Hematopoietic multipotent progenitor cell treated with erythropoietin and hydrocortisone succinate and interleukin-3 and kit ligand, for 6 days (in vitro differentiated cells): Measurements from ENCODE around the gene TNIK.

ENCODE experiments used
- DNase-seq: peaks from one replicate; pipeline ENCODE4 v3.0.0-alpha.2; 2015

TNIK gene

GRCh38 chr3:171416061-171416460, 44.1 kb downstream of the TNIK start:
- no peak for DNase-seq

DNA sequence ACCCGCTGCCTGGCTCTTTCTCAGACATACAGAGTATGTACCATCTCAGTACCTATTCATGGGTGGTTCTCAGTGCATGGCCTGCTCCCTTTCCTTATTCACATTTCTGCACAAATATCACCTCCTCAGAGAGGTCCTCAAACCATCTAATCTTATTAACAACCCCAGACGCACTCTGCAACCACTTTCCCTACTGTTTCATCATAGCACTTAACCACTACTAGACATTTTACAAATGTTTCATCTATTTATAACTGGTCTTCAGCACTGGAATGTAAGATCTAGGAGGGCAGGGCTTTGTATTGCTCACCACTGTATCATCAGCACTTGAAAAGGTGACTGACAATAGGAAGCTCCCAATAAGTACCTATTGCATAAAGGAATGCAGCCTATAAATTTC, 45.1 kb downstream of the TNIK start:
- DNase-seq, result no peak

- DNase-seq, result no peak
These were observed 47.7 kb downstream of the TNIK start for GRCh38 chr3:171412473-171412872.

DNA sequence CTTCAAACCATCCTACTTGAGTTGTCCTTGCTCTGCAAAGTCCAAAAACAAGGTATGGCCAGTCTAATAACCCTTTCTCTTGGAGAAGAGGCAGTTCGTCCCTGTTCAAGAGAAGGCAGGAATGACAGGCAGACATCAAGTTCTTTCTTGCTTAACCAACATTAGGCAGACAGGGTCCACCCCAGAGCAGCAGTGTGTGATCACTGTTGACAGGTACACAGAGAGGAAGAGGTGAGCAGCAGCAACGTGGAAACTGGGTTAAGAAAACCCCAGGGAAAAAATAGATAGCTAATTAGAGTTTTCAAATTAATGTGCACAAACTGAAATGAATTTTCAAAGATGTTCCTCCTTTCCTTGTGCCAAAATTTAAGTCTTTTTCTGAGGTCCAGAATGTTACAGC, 48.2 kb downstream of the TNIK start:
- no peak for DNase-seq

GRCh38 chr3:171410186-171410585, 50.0 kb downstream of the TNIK start:
- DNase-seq, result no peak

GRCh38 chr3:171407759-171408158, 52.4 kb downstream of the TNIK start:
- DNase-seq, result peak; percentile 58

DNA sequence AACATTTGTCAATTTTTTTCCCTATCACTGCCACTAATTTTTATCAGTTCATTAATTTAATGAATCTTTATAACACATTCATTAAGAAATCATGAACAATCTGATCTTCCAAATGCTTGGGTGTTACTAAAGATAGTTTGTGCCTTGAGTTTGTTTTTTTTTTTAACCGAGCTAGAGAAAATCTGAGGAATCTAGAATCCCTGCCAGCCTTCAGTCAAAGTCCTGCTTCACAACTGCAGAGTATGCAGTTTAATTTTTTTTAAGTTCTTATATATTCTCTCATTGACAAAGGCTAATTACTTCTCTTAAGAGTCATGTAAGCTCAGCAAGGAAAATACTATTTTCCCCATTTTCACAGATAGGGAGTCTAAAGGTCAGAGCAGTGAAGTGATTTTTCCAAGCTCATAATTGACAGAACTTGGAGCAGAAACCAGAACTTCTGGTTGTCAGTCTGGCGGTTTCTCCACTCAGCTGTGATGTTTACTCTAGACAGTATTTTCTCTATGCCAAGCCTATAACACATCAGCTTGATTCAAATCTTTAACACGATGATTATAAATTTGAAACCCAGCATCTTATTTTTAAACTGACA, 55.7 kb downstream of the TNIK start:
- no peak for DNase-seq

GRCh38 chr3:171402281-171402680, 57.9 kb downstream of the TNIK start:
- no peak for DNase-seq

- no peak for DNase-seq
These were observed 58.8 kb downstream of the TNIK start for GRCh38 chr3:171401432-171401831.

- DNase-seq, result no peak
These were observed 60.4 kb downstream of the TNIK start for GRCh38 chr3:171399842-171400241.

- DNase-seq, result no peak
These were observed 61.9 kb downstream of the TNIK start for GRCh38 chr3:171398343-171398742.

DNA sequence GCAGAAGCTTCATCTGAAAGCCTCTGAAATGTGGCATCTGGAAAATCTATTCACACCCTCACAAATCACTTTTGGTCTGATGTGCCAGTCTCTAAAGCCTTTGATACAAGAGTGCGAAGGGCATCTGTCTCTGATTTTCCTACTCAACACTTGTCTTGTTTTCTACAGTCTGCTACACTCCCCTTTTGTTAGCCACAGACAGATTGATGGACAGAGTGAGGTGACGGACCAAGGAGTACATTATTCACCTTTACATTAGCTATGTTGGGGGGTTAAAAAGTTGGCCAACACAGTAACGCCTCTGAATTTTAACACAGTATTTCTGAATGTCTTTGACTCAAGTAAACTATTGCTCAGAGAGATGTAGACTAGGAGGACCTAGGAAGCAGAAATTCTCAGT, 63.1 kb downstream of the TNIK start:
- DNase-seq, result no peak

- DNase-seq, result no peak
These were observed 64.2 kb downstream of the TNIK start for GRCh38 chr3:171396048-171396447.

DNA sequence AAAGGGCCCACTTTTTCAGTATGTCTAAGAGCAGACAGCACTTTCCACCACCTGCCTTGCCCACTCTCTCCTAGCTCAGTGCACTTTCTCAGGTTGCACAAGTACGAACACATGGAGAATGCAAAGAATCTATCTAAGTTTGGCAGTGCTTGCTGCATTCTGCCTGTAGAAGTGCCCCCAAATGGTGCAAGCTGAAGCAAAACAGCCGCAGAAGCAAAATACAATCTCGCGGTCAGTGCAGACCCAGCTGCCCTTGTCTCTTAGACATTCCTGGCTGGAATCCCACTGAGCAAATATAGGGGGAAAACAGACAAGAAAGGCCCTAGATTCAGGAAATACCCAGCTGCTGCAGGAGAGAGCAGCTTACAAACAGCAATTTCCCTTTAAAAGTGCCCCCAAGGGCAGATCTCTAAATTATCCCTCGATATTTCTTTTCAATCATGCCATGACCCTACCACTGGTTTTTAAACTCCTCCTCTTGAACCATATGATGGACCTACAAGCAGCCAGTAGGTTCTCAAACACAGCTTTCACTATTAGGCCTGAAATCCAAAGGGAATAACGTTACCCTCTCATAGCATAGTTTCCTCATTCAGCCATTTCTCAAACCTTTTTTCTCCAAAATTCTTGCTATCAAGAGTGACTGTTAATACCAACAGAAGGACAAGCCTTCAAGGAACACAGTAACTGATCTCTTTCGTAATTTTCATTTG, 67.0 kb downstream of the TNIK start:
- DNase-seq, result no peak

DNA sequence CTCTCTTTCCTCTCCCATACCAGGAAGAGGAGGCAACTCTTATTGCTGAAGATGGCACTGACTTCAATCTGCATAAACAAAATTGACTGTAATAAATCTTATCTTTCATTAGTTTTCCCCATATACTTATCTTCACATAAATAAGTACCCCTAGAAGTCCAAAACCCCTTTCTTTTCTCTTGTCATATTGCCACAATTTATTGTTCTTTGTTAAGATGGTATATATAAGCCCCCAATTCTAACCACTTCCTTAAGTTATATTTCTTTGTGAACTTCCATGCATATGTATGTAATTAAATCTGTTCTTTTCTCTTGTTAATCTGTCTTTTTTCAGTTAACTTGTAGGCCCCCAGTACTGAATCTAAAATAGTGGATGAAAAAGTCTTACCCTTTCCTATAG, 68.8 kb downstream of the TNIK start:
- DNase-seq, result no peak

GRCh38 chr3:171390051-171390941, 69.9 kb downstream of the TNIK start:
- no peak for DNase-seq

DNA sequence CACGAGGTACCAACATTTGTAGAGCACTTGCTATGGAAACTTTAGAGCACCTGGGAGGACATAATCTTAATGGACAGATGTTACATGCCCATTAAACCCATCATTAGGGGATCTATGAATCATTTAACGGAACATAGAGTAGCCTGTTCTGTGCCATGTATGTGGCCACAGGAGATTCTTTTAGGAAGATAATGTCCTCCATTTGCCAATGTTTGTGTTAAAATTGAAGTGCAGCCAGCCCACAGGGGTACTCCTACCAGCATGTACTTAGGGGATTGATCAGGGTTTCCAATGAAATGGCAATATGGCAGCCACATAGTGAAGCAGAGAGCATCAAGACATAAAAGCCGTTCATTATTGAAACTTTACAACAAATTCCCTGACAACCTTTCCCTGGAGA, 70.7 kb downstream of the TNIK start:
- no peak for DNase-seq

DNA sequence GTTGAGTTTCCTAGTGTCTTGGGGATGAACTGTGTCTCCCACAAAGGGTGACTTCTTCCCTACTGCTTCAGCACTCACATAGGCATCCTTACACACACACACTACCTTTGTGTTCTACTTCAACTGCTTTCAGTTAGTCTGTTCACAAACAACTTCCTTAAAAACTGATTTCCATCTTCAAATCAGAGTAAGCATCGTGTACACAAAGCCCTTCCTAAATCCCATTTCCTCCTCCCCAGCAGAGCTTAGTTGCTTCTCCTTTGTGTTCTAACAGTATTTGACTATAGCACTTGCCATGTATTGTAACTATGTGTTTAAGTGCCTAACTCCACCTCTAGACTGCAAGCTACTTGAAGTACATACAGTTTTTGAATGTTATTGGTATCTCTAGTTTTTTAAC, 71.7 kb downstream of the TNIK start:
- no peak for DNase-seq

DNA sequence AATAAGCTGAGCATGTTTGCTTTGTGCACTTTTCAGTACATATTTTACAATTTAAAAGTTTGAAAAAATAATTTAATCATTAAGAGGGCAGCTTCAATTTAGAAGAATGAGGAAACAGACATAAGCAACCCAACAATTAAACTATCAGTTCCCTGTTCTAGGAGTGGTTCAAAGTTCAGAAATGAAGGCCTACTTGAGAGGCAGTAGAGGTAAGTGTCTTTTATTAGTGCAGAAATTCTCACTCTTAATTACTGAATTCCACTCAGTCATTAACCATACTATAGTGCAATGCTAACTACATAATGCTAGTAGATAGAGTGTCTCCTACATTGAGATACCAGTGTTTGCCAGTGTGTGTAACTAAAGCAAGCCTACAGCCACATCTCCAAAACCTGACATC, 73.1 kb downstream of the TNIK start:
- DNase-seq, result no peak

DNA sequence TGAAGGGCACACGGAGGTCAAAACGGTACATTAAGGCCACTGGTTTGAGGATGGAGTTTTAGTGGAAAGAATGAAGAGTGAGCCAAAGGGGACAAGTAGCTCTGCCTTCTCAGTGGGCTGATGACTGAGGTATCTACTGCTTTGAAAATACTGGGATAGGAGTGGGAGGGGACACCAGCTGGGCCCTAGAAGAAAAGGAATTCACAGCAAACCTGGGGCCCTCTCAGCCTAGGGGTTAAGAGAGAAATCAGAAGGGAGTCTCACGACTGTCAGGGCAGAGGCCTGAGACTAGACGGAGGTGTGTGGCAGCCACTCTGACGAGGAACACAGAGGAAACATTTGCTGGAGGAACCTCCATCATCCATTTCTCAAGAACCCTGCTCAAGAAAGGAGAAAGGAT, 75.1 kb downstream of the TNIK start:
- no peak for DNase-seq

DNA sequence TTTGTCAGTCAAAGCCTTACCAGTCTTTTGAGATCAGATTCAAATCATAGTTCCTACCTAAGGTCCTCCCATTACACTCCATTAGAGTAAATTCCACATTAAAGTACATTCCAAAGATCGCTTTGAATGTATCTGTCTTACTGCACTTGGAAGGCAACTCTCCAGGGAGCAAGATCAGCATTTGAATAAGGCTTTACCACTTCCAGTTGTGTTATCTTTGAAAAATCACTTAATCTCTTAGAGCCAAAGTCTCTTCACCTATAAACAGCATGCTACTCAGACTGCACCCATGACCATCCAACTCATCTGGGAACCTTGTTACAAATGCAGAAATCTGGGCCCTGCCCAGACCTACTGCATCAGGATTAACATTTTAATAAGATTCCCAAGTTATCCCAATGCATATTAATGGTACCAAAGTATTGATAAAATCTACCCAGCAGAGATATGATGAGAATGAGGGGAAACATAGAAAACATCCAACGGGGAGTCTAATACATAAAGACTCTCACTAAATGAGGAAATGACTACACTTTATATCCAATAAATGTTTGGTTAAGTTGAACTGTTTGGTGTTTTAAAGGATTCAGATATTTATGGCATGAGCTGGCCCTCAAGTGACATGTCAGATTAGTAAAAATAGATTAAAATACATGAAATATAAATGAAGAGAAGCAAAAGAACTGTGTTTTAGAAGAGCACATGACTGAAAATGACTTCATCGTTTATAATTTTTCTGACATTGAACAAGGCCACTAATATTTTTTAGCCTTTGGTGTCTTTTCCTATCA, 75.9 kb downstream of the TNIK start:
- DNase-seq, result no peak

- DNase-seq, result no peak
These were observed 76.8 kb downstream of the TNIK start for GRCh38 chr3:171383206-171384018.
